Neural progenitor cell (in vitro differentiated cells): ENCODE results near the gene CMTM4.
"Not testable (repeated sequence)": the region's sequence is repeated elsewhere in the genome, so short reads cannot be mapped to it uniquely, and the experiment has no call there.

Experiments
- CTCF ChIP-seq: fragments of 200-600 bp; sonication (generic); IDR thresholded peaks from 2 replicates; pipeline ENCODE4 v1.5.1; 2017; ENCODE audit warnings: antibody characterized with exemption, mild to moderate bottlenecking
- EZH2 ChIP-seq: fragments of 200-600 bp; sonication (generic); IDR thresholded peaks from 2 replicates; pipeline ENCODE4 v1.6.1; 2017; ENCODE audit warnings: antibody characterized with exemption, mild to moderate bottlenecking, moderate library complexity
- EZH2phosphoT487 ChIP-seq: fragments of 200-600 bp; sonication (generic); IDR thresholded peaks from 2 replicates; pipeline ENCODE4 v1.6.1; 2017; ENCODE audit warnings: antibody characterized with exemption

DNA sequence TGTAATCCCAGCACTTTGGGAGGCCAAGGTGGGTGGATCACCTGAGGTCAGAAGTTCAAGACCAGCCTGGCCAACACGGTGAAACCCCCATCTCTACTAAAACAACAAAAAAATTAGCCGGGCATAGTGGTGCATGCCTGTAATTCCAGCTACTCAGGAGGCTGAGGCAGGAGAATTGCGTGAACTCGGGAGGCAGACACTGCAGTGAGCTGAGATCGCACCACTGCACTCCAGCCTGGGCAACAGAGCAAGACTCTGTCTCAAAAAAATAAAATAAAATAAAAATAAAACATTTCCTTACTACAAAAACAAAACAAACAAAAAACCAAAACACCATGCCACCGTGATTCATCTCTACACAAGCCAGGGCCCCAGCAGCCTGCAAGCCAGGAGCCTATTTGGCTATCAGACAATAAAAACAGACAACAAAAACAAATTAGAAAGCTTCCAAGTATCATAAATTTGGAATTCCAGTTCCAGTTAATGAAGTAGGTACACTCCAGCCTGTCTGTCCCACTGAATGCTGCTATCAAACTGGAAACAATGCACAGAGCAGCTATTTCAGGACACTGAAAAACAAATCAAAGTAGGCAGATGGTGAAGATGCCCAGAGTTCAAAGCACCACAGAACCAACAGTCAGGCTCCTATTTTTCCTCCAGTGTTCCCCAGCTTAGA is 34.7 kb downstream of the CMTM4 start:
- TF ChIP-seq EZH2, CTCF, EZH2phosphoT487: not testable (repeated sequence)
